ENCODE data around the gene FAM184A. TPM values are rescaled to one million over a fixed set of nuclear protein-coding genes. Genes with fewer than 3 reads are reported as not detected.

Gene FAM184A
- total and polyA plus RNA-seq, 2 donors = 1.4 to 3.3 TPM

- Histone ChIP-seq H3K27me3 (ENCODE audit: control insufficient read depth in 2 of 2, insufficient read depth in 1 of 2, low read length in 1 of 2) (no peaks in the 10 kb centered on the region), H3K36me3 (ENCODE audit: control insufficient read depth in 2 of 2, insufficient read depth in 2 of 2, low read length in 1 of 2) (peaks cover 16 to 24% of the 10 kb centered on the region in 2 donors), H3K4me3 (ENCODE audit: low read length in 2 of 2) (no peak overlapping the region), H3K9me3 (ENCODE audit: control insufficient read depth in 2 of 2, insufficient read depth in 1 of 2, low read length in 1 of 2) (no peaks in the 10 kb centered on the region), H3K4me1 (ENCODE audit: control insufficient read depth in 2 of 2, insufficient read depth in 2 of 2, low read length in 2 of 2) (peaks cover 5% of the 10 kb centered on the region in 2 donors), H3K27ac (ENCODE audit: low read depth in 1 of 2, low read length in 1 of 2) (no peak overlapping the region)
- over 99% methylated on average over 5 of the region's 5 CpGs for WGBS
- no peak for DNase-seq (ENCODE audit: low read depth in 6 of 9, low spot score in 9 of 9)
Observed at GRCh38 chr6:118931436-118931835, 147.0 kb downstream of the FAM184A start.

GRCh38 chr6:118930680-118931079, 147.8 kb downstream of the FAM184A start:
- H3K36me3 ChIP-seq (ENCODE audit: control insufficient read depth in 2 of 2, insufficient read depth in 2 of 2, low read length in 1 of 2) = peaks cover 16 to 24% of the 10 kb centered on the region in 2 donors
- H3K9me3 ChIP-seq (ENCODE audit: control insufficient read depth in 2 of 2, insufficient read depth in 1 of 2, low read length in 1 of 2) = no peaks in the 10 kb centered on the region
- peaks cover 5% of the 10 kb centered on the region in 2 donors for H3K4me1 ChIP-seq (ENCODE audit: control insufficient read depth in 2 of 2, insufficient read depth in 2 of 2, low read length in 2 of 2)
- H3K27me3 ChIP-seq (ENCODE audit: control insufficient read depth in 2 of 2, insufficient read depth in 1 of 2, low read length in 1 of 2) = no peaks in the 10 kb centered on the region
- 99% methylated on average over 3 of the region's 3 CpGs for WGBS
- H3K4me3 ChIP-seq (ENCODE audit: low read length in 2 of 2) = no peak overlapping the region
- DNase-seq (ENCODE audit: low read depth in 6 of 9, low spot score in 9 of 9) = no peak
- no peak overlapping the region for H3K27ac ChIP-seq (ENCODE audit: low read depth in 1 of 2, low read length in 1 of 2)

- Histone ChIP-seq H3K36me3 (ENCODE audit: control insufficient read depth in 2 of 2, insufficient read depth in 2 of 2, low read length in 1 of 2) (peaks cover 36 to 50% of the 10 kb centered on the region in 2 donors), H3K27me3 (ENCODE audit: control insufficient read depth in 2 of 2, insufficient read depth in 1 of 2, low read length in 1 of 2) (no peaks in the 10 kb centered on the region), H3K4me3 (ENCODE audit: low read length in 2 of 2) (no peak overlapping the region), H3K9me3 (ENCODE audit: control insufficient read depth in 2 of 2, insufficient read depth in 1 of 2, low read length in 1 of 2) (no peaks in the 10 kb centered on the region), H3K4me1 (ENCODE audit: control insufficient read depth in 2 of 2, insufficient read depth in 2 of 2, low read length in 2 of 2) (no peaks in the 10 kb centered on the region), H3K27ac (ENCODE audit: low read depth in 1 of 2, low read length in 1 of 2) (no peak overlapping the region)
- no peak for DNase-seq (ENCODE audit: low read depth in 6 of 9, low spot score in 9 of 9)
- 98% methylated on average over 3 of the region's 3 CpGs for WGBS
Observed at GRCh38 chr6:118923035-118923434, 155.4 kb downstream of the FAM184A start.

GRCh38 chr6:118921084-118921483, 157.4 kb downstream of the FAM184A start:
- WGBS = 95% methylated on average over 1 of the region's 1 CpG
- DNase-seq (ENCODE audit: low read depth in 6 of 9, low spot score in 9 of 9) = no peak
- Histone ChIP-seq H3K27ac (ENCODE audit: low read depth in 1 of 2, low read length in 1 of 2) (no peak overlapping the region), H3K27me3 (ENCODE audit: control insufficient read depth in 2 of 2, insufficient read depth in 1 of 2, low read length in 1 of 2) (no peaks in the 10 kb centered on the region), H3K36me3 (ENCODE audit: control insufficient read depth in 2 of 2, insufficient read depth in 2 of 2, low read length in 1 of 2) (peaks cover 36 to 53% of the 10 kb centered on the region in 2 donors), H3K4me3 (ENCODE audit: low read length in 2 of 2) (no peak overlapping the region), H3K4me1 (ENCODE audit: control insufficient read depth in 2 of 2, insufficient read depth in 2 of 2, low read length in 2 of 2) (no peaks in the 10 kb centered on the region), H3K9me3 (ENCODE audit: control insufficient read depth in 2 of 2, insufficient read depth in 1 of 2, low read length in 1 of 2) (no peaks in the 10 kb centered on the region)

- WGBS = 98% methylated on average over 2 of the region's 2 CpGs
- no peaks in the 10 kb centered on the region for H3K9me3 ChIP-seq (ENCODE audit: control insufficient read depth in 2 of 2, insufficient read depth in 1 of 2, low read length in 1 of 2)
- H3K27ac ChIP-seq (ENCODE audit: low read depth in 1 of 2, low read length in 1 of 2) = no peak overlapping the region
- H3K4me3 ChIP-seq (ENCODE audit: low read length in 2 of 2) = no peak overlapping the region
- peaks cover 43 to 71% of the 10 kb centered on the region in 2 donors for H3K36me3 ChIP-seq (ENCODE audit: control insufficient read depth in 2 of 2, insufficient read depth in 2 of 2, low read length in 1 of 2)
- no peaks in the 10 kb centered on the region for H3K27me3 ChIP-seq (ENCODE audit: control insufficient read depth in 2 of 2, insufficient read depth in 1 of 2, low read length in 1 of 2)
- no peaks in the 10 kb centered on the region for H3K4me1 ChIP-seq (ENCODE audit: control insufficient read depth in 2 of 2, insufficient read depth in 2 of 2, low read length in 2 of 2)
- DNase-seq (ENCODE audit: low read depth in 6 of 9, low spot score in 9 of 9) = no peak
Observed at GRCh38 chr6:118918329-118918725, 160.1 kb downstream of the FAM184A start.

- Histone ChIP-seq H3K36me3 (ENCODE audit: control insufficient read depth in 2 of 2, insufficient read depth in 2 of 2, low read length in 1 of 2) (peaks cover 43 to 72% of the 10 kb centered on the region in 2 donors), H3K27me3 (ENCODE audit: control insufficient read depth in 2 of 2, insufficient read depth in 1 of 2, low read length in 1 of 2) (no peaks in the 10 kb centered on the region), H3K4me1 (ENCODE audit: control insufficient read depth in 2 of 2, insufficient read depth in 2 of 2, low read length in 2 of 2) (no peaks in the 10 kb centered on the region), H3K27ac (ENCODE audit: low read depth in 1 of 2, low read length in 1 of 2) (no peak overlapping the region), H3K4me3 (ENCODE audit: low read length in 2 of 2) (no peak overlapping the region), H3K9me3 (ENCODE audit: control insufficient read depth in 2 of 2, insufficient read depth in 1 of 2, low read length in 1 of 2) (no peaks in the 10 kb centered on the region)
- WGBS = 98% methylated on average over 5 of the region's 5 CpGs
- DNase-seq (ENCODE audit: low read depth in 6 of 9, low spot score in 9 of 9) = no peak
Observed at GRCh38 chr6:118917546-118918328, 160.7 kb downstream of the FAM184A start.

- Histone ChIP-seq H3K4me1 (ENCODE audit: control insufficient read depth in 2 of 2, insufficient read depth in 2 of 2, low read length in 2 of 2) (no peaks in the 10 kb centered on the region), H3K4me3 (ENCODE audit: low read length in 2 of 2) (no peak overlapping the region), H3K36me3 (ENCODE audit: control insufficient read depth in 2 of 2, insufficient read depth in 2 of 2, low read length in 1 of 2) (peaks cover 25 to 69% of the 10 kb centered on the region in 2 donors), H3K9me3 (ENCODE audit: control insufficient read depth in 2 of 2, insufficient read depth in 1 of 2, low read length in 1 of 2) (no peaks in the 10 kb centered on the region), H3K27me3 (ENCODE audit: control insufficient read depth in 2 of 2, insufficient read depth in 1 of 2, low read length in 1 of 2) (no peaks in the 10 kb centered on the region), H3K27ac (ENCODE audit: low read depth in 1 of 2, low read length in 1 of 2) (no peak overlapping the region)
- no peak for DNase-seq (ENCODE audit: low read depth in 6 of 9, low spot score in 9 of 9)
Observed at GRCh38 chr6:118914598-118914997, 163.9 kb downstream of the FAM184A start.

GRCh38 chr6:118913161-118913560, 165.3 kb downstream of the FAM184A start:
- Histone ChIP-seq H3K36me3 (ENCODE audit: control insufficient read depth in 2 of 2, insufficient read depth in 2 of 2, low read length in 1 of 2) (peaks cover 25 to 77% of the 10 kb centered on the region in 2 donors), H3K4me1 (ENCODE audit: control insufficient read depth in 2 of 2, insufficient read depth in 2 of 2, low read length in 2 of 2) (no peaks in the 10 kb centered on the region), H3K4me3 (ENCODE audit: low read length in 2 of 2) (no peak overlapping the region), H3K9me3 (ENCODE audit: control insufficient read depth in 2 of 2, insufficient read depth in 1 of 2, low read length in 1 of 2) (no peaks in the 10 kb centered on the region), H3K27ac (ENCODE audit: low read depth in 1 of 2, low read length in 1 of 2) (no peak overlapping the region), H3K27me3 (ENCODE audit: control insufficient read depth in 2 of 2, insufficient read depth in 1 of 2, low read length in 1 of 2) (no peaks in the 10 kb centered on the region)
- 95% methylated on average over 2 of the region's 2 CpGs for WGBS
- no peak for DNase-seq (ENCODE audit: low read depth in 6 of 9, low spot score in 9 of 9)

- no peak overlapping the region for H3K4me3 ChIP-seq (ENCODE audit: low read length in 2 of 2)
- no peak overlapping the region for H3K27ac ChIP-seq (ENCODE audit: low read depth in 1 of 2, low read length in 1 of 2)
- peaks cover 27 to 82% of the 10 kb centered on the region in 2 donors for H3K36me3 ChIP-seq (ENCODE audit: control insufficient read depth in 2 of 2, insufficient read depth in 2 of 2, low read length in 1 of 2)
- no peaks in the 10 kb centered on the region for H3K9me3 ChIP-seq (ENCODE audit: control insufficient read depth in 2 of 2, insufficient read depth in 1 of 2, low read length in 1 of 2)
- H3K4me1 ChIP-seq (ENCODE audit: control insufficient read depth in 2 of 2, insufficient read depth in 2 of 2, low read length in 2 of 2) = no peaks in the 10 kb centered on the region
- no peak for DNase-seq (ENCODE audit: low read depth in 6 of 9, low spot score in 9 of 9)
- over 99% methylated on average over 5 of the region's 5 CpGs for WGBS
- H3K27me3 ChIP-seq (ENCODE audit: control insufficient read depth in 2 of 2, insufficient read depth in 1 of 2, low read length in 1 of 2) = no peaks in the 10 kb centered on the region
Observed at GRCh38 chr6:118912646-118913045, 165.8 kb downstream of the FAM184A start.
